Hepatocyte (in vitro differentiated cells): ENCODE measurements around the gene ATP9A. TPM values are rescaled to one million over a fixed set of nuclear protein-coding genes. Genes with fewer than 3 reads are reported as not detected.
A peak's percentile ranks its signal among the peaks of the same experiment; 100 is the strongest.

ENCODE experiments used
- DNase-seq: peaks from one replicate; pipeline ENCODE4 v3.0.0-alpha.2; 2016; ENCODE audit warnings: low spot score
- H2AFZ ChIP-seq: fragments of 200-600 bp; sonication (generic); 2 replicates; pipeline ENCODE4 v1.6.0; 2016; ENCODE audit warnings: antibody characterized with exemption, mild to moderate bottlenecking
- H3K27ac ChIP-seq: fragments of 200-600 bp; sonication (generic); 2 replicates; pipeline ENCODE4 v1.5.1; 2016; ENCODE audit warnings: mild to moderate bottlenecking
- H3K27me3 ChIP-seq: fragments of 200-600 bp; sonication (generic); 2 replicates; pipeline ENCODE4 v1.6.1; 2016
- H3K36me3 ChIP-seq: fragments of 200-600 bp; sonication (generic); replicated peaks from 2 replicates; pipeline ENCODE4 v1.5.1; 2016; ENCODE audit warnings: low read depth; ENCODE audit not compliant: insufficient read depth
- H3K4me1 ChIP-seq: fragments of 200-600 bp; sonication (generic); 2 replicates; pipeline ENCODE4 v1.5.1; 2016; ENCODE audit warnings: mild to moderate bottlenecking, moderate library complexity; ENCODE audit not compliant: insufficient read depth
- H3K4me2 ChIP-seq: fragments of 200-600 bp; sonication (generic); 2 replicates; pipeline ENCODE4 v1.6.0; 2016
- H3K4me3 ChIP-seq: fragments of 200-600 bp; sonication (generic); 2 replicates; pipeline ENCODE4 v1.5.1; 2016; ENCODE audit warnings: mild to moderate bottlenecking
- H3K79me2 ChIP-seq: fragments of 200-600 bp; sonication (generic); 2 replicates; pipeline ENCODE4 v1.6.0; 2017; ENCODE audit warnings: mild to moderate bottlenecking
- H3K9me2 ChIP-seq: fragments of 200-600 bp; sonication (generic); replicated peaks from 2 replicates; pipeline ENCODE4 v1.6.0; 2017; ENCODE audit warnings: mild to moderate bottlenecking; ENCODE audit not compliant: insufficient read depth
- H3K9me3 ChIP-seq: fragments of 200-600 bp; sonication (generic); 2 replicates; pipeline ENCODE4 v1.5.1; 2016; ENCODE audit warnings: low read depth, mild to moderate bottlenecking
- H4K20me1 ChIP-seq: fragments of 200-600 bp; sonication (generic); 2 replicates; pipeline ENCODE4 v1.6.0; 2016; ENCODE audit warnings: mild to moderate bottlenecking; ENCODE audit not compliant: insufficient read depth, poor library complexity, severe bottlenecking
- CTCF ChIP-seq: fragments of 200-600 bp; sonication (generic); IDR thresholded peaks from 2 replicates; pipeline ENCODE4 v1.5.1; 2016; ENCODE audit warnings: antibody characterized with exemption, mild to moderate bottlenecking; ENCODE audit not compliant: poor library complexity
- EZH2 ChIP-seq: fragments of 200-600 bp; sonication (generic); IDR thresholded peaks from 2 replicates; pipeline ENCODE4 v1.6.1; 2016; ENCODE audit warnings: antibody characterized with exemption, mild to moderate bottlenecking, borderline replicate concordance
- EZH2phosphoT487 ChIP-seq: fragments of 200-600 bp; sonication (generic); IDR thresholded peaks from one replicate; pipeline ENCODE4 v1.6.1; 2018; ENCODE audit warnings: antibody characterized with exemption, mild to moderate bottlenecking, low read depth, moderate library complexity; ENCODE audit not compliant: unreplicated experiment, severe bottlenecking
- WGBS: methylation state at CpG from one replicate; pipeline ENCODE4 v1.1.6; 2016; ENCODE audit warnings: low lambda C conversion rate; ENCODE audit errors: missing lambda C conversion rate; 5-methylcytosine and 5-hydroxymethylcytosine counted together
- polyA plus RNA-seq: library from polyadenylated mRNA; unstranded; fragments of >200 nt; fragmentation: Nextera tagmentation; extraction: Ambion mirVana; gene quantifications from 2 replicates; pipeline ENCODE4 v1.2.1, GENCODE V29; 2016
- total RNA-seq: library from RNA; depleted of rRNA; stranded (reverse); fragments of >200 nt; gene quantifications from 2 replicates; pipeline ENCODE4 v1.2.3, GENCODE V29; 2014

ATP9A gene
- total and polyA plus RNA-seq, 2 experiments from 2014 or later: 12.1 to 28.1 TPM

- no peak overlapping the region for H3K4me2 ChIP-seq
- H3K27ac ChIP-seq: peak overlapping the region; percentile 69
- H4K20me1 ChIP-seq: no peaks in the 10 kb centered on the region
- WGBS: 84% methylated on average over 12 of the region's 12 CpGs
- H3K79me2 ChIP-seq: peaks cover 74% of the 10 kb centered on the region
- no peaks in the 10 kb centered on the region for H3K9me3 ChIP-seq
- H3K4me3 ChIP-seq: no peak overlapping the region
- H3K9me2 ChIP-seq: no peaks in the 10 kb centered on the region
- H3K27me3 ChIP-seq: no peaks in the 10 kb centered on the region
- H3K36me3 ChIP-seq: no peaks in the 10 kb centered on the region
- H2AFZ ChIP-seq: no peak overlapping the region
- DNase-seq: peak; percentile 21
- no peak for TF ChIP-seq EZH2phosphoT487
- no peak for TF ChIP-seq EZH2
- TF ChIP-seq CTCF: no peak
- H3K4me1 ChIP-seq: peaks cover 6% of the 10 kb centered on the region
These were observed 35.9 kb downstream of the ATP9A start for GRCh38 chr20:51732096-51732791.

GRCh38 chr20:51731731-51732095 lies 36.5 kb downstream of the ATP9A start:
- H4K20me1 ChIP-seq: no peaks in the 10 kb centered on the region
- 71% methylated on average over 7 of the region's 7 CpGs for WGBS
- H3K4me1 ChIP-seq: peaks cover 6% of the 10 kb centered on the region
- H2AFZ ChIP-seq: no peak overlapping the region
- DNase-seq: peak; percentile 34
- H3K4me2 ChIP-seq: no peak overlapping the region
- H3K9me2 ChIP-seq: no peaks in the 10 kb centered on the region
- TF ChIP-seq CTCF (no peak), EZH2phosphoT487 (no peak), EZH2 (no peak)
- peak overlapping the region; percentile 69 for H3K27ac ChIP-seq
- H3K9me3 ChIP-seq: no peaks in the 10 kb centered on the region
- H3K4me3 ChIP-seq: no peak overlapping the region
- peaks cover 68% of the 10 kb centered on the region for H3K79me2 ChIP-seq
- H3K36me3 ChIP-seq: no peaks in the 10 kb centered on the region
- H3K27me3 ChIP-seq: no peaks in the 10 kb centered on the region

- Histone ChIP-seq H3K4me3 (no peak overlapping the region), H3K27me3 (no peaks in the 10 kb centered on the region), H3K79me2 (peaks cover 52% of the 10 kb centered on the region), H3K36me3 (no peaks in the 10 kb centered on the region), H3K9me2 (no peaks in the 10 kb centered on the region), H2AFZ (no peak overlapping the region), H3K27ac (no peak overlapping the region), H3K4me2 (no peak overlapping the region), H3K9me3 (no peaks in the 10 kb centered on the region), H3K4me1 (no peaks in the 10 kb centered on the region), H4K20me1 (no peaks in the 10 kb centered on the region)
- no peak for DNase-seq
- WGBS: 93% methylated on average over 13 of the region's 13 CpGs
- TF ChIP-seq EZH2: no peak
These were observed 38.4 kb downstream of the ATP9A start for GRCh38 chr20:51729771-51730170.

- Histone ChIP-seq H3K4me3 (no peak overlapping the region), H3K79me2 (peaks cover 41% of the 10 kb centered on the region), H4K20me1 (no peaks in the 10 kb centered on the region), H3K36me3 (no peaks in the 10 kb centered on the region), H2AFZ (no peak overlapping the region), H3K9me3 (no peaks in the 10 kb centered on the region), H3K9me2 (no peaks in the 10 kb centered on the region), H3K4me2 (no peak overlapping the region), H3K27ac (no peak overlapping the region), H3K4me1 (no peaks in the 10 kb centered on the region), H3K27me3 (no peaks in the 10 kb centered on the region)
- DNase-seq: no peak
- TF ChIP-seq CTCF (no peak), EZH2phosphoT487 (no peak)
- WGBS: 45% methylated on average over 1 of the region's 1 CpG
These were observed 39.5 kb downstream of the ATP9A start for GRCh38 chr20:51728737-51729136.
